ENCODE measurements around the gene MAL. TPM values are rescaled to one million over a fixed set of nuclear protein-coding genes. Genes with fewer than 3 reads are reported as not detected.

The MAL gene
- total RNA-seq, 6 donors from 2014 or later: 3.7 to 13.0 (median 5.0) TPM; not detected in 1

DNA sequence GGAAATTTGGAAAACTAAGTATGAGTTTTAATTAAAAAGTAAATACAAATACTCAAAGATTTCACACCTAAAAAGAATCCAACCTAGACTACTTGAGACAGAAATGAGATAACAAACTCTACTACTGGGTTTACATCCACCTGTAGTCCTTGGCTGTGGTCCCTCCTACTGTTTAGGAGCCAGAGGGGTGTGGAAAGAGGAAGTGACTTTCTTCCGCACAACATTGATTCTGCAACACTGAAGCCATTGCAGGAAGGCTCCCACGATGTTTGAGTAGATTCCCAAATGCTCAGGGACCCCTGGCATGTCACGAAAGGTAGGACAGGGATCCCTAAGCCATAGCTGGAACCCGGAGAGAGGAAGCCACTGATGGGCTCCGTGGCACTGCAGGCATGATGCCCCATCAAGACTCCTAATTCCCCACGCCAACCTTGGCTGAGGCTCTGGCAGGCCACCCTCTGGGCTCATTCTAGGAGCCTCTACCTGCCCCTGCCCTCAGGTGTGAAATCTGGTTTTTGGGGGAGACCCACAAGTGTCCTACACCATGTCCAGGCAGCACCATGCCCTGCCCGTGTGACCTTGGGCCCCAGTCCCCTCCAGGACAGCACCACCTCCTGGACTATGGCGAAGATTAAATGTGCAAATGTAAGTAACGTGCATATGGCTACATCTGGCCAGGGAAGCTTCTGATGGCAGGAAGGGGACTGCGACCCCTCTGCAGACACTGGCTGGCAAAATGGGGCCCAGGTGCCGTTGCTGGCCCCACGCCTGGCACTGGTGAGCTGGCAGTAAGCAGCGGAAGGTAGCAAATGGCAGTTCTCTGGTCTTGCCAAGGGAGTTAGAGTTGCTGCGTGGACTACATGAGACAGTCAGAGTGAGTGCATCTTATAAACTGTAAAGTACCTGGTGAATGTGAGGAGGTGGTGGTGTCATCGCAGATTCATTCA, 38.2 kb upstream of the MAL start:
- H3K4me3 ChIP-seq: no peak overlapping the region
- no peaks in the 10 kb centered on the region for H3K27me3 ChIP-seq
- ATAC-seq (ENCODE audit: low FRiP score in 2 of 2) (no peak), DNase-seq (peak in 1 of 2 donors; percentile 31)
- H3K36me3 ChIP-seq: no peaks in the 10 kb centered on the region
- H3K4me1 ChIP-seq: no peaks in the 10 kb centered on the region
- 86 to 88% methylated on average over 10 to 15 of the region's 15 CpGs for WGBS, 2 donors
- H3K27ac ChIP-seq: no peak overlapping the region
- TF ChIP-seq, protein P1, sequence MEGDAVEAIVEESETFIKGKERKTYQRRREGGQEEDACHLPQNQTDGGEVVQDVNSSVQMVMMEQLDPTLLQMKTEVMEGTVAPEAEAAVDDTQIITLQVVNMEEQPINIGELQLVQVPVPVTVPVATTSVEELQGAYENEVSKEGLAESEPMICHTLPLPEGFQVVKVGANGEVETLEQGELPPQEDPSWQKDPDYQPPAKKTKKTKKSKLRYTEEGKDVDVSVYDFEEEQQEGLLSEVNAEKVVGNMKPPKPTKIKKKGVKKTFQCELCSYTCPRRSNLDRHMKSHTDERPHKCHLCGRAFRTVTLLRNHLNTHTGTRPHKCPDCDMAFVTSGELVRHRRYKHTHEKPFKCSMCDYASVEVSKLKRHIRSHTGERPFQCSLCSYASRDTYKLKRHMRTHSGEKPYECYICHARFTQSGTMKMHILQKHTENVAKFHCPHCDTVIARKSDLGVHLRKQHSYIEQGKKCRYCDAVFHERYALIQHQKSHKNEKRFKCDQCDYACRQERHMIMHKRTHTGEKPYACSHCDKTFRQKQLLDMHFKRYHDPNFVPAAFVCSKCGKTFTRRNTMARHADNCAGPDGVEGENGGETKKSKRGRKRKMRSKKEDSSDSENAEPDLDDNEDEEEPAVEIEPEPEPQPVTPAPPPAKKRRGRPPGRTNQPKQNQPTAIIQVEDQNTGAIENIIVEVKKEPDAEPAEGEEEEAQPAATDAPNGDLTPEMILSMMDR (IDR thresholded peaks at IDR 0.05): no peak
- TF ChIP-seq POLR2AphosphoS5 (IDR thresholded peaks at IDR 0.05) (no peak), EP300 (IDR thresholded peaks at IDR 0.05) (no peak), POLR2A (IDR thresholded peaks at IDR 0.05) (no peak)
- H3K9me3 ChIP-seq: no peaks in the 10 kb centered on the region

DNA sequence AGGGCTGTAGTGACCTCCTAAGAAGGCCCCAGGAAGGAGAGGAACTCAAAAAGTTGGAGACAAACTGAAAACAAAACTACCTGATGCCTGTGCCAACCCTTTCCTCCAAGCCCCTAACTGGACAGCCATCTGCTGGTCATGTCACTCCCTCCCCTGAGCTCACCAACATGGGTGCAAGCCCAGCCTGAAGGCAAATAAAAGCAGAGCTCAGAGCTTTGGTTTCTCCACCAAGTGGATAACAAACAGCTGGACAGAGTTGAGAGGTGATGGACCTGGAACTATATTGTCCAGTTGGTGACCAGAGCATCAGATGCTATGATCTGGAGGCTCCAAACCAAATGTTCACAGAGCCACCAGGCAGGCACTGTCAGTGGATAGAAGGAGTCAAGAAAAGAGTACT, 34.6 kb upstream of the MAL start:
- H3K27me3 ChIP-seq: no peaks in the 10 kb centered on the region
- no peaks in the 10 kb centered on the region for H3K36me3 ChIP-seq
- TF ChIP-seq POLR2AphosphoS5 (IDR thresholded peaks at IDR 0.05) (no peak), EP300 (IDR thresholded peaks at IDR 0.05) (no peak), POLR2A (IDR thresholded peaks at IDR 0.05) (no peak)
- TF ChIP-seq, protein P1 (IDR thresholded peaks at IDR 0.05): no peak
- no peaks in the 10 kb centered on the region for H3K4me1 ChIP-seq
- H3K27ac ChIP-seq: no peak overlapping the region
- no peak for ATAC-seq (ENCODE audit: low FRiP score in 2 of 2)
- no peaks in the 10 kb centered on the region for H3K9me3 ChIP-seq
- no peak overlapping the region for H3K4me3 ChIP-seq
- no peak for DNase-seq

DNA sequence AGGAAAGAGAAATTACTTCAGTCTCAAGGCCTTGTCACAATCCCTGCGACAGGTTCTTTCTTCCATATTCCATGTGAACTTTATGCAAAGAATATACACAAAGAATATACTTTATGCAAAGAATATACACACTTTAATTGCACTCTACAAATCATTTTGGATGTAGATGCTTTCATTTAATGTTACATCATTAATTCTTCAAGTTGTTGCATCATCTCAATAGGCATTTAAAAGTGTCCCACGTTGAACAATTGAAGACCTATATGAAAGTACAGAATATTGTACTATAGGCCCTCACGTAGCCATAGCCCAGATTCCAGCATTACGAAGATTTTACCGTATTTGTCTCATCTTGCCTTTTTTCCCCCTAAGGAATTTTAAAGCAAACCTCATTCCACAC, 33.1 kb upstream of the MAL start:
- WGBS, 2 donors: 84 to 85% methylated on average over 5 of the region's 5 CpGs
- DNase-seq (no peak), ATAC-seq (ENCODE audit: low FRiP score in 2 of 2) (no peak)
- H3K27ac ChIP-seq: no peak overlapping the region
- TF ChIP-seq, protein P1 (IDR thresholded peaks at IDR 0.05): no peak
- no peak for TF ChIP-seq POLR2AphosphoS5 (IDR thresholded peaks at IDR 0.05)
- TF ChIP-seq POLR2A (IDR thresholded peaks at IDR 0.05): no peak
- TF ChIP-seq EP300 (IDR thresholded peaks at IDR 0.05): no peak
- H3K27me3 ChIP-seq: no peaks in the 10 kb centered on the region
- H3K4me3 ChIP-seq: no peak overlapping the region
- H3K4me1 ChIP-seq: no peaks in the 10 kb centered on the region
- H3K36me3 ChIP-seq: no peaks in the 10 kb centered on the region
- no peaks in the 10 kb centered on the region for H3K9me3 ChIP-seq

DNA sequence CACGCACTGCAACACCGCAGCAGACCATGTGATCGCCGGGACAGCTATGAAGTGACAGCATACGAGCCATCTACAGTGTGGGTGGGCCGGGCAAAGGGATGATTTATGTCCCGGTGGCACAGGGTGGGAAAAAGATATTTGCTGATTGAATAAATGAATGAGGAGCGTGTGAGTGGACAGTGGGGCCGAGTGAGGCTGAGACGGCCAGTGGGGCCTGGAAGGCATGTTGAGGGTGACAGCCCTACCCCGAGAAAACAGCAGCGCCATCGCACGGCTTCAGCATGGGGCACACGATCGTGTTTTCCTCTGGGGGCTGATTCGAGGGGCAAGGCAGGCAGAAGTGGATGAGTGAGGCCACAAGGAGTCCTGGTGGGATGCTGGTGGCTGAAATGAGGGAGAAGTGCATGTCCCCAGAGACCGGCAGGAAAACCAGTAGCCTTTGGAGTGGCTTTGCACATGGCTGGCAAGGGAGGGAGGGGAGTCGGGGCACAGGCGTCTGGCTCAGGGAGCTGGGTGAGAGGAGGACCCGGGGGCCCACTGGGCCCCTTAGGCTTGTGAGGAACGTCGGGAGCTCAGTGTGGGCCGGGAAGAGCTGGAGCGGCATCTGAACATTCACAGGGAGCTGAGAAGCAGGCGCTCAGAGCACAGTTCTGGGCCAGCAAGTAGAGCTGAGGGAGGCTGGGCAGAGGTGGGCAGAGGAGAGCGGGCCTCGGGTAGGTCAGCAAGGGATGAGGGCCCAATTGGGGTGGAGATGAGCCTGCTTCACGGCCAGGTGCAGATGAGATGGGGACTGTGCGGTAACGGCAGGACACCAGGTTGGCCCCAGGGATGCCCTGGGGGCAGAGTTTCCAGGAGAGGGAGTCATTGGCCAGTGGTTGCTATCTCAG, 32.1 kb upstream of the MAL start:
- ATAC-seq (ENCODE audit: low FRiP score in 2 of 2) (peak in 1 of 2 donors; percentile 7), DNase-seq (no peak)
- Histone ChIP-seq H3K36me3 (no peaks in the 10 kb centered on the region), H3K9me3 (no peaks in the 10 kb centered on the region), H3K27me3 (no peaks in the 10 kb centered on the region), H3K27ac (no peak overlapping the region), H3K4me1 (peaks cover 0 to 7% (median 0%) of the 10 kb centered on the region in 4 donors), H3K4me3 (no peak overlapping the region)
- no peak for TF ChIP-seq POLR2AphosphoS5 (IDR thresholded peaks at IDR 0.05)
- TF ChIP-seq POLR2A (IDR thresholded peaks at IDR 0.05): no peak
- TF ChIP-seq, protein P1 (IDR thresholded peaks at IDR 0.05): no peak
- no peak for TF ChIP-seq EP300 (IDR thresholded peaks at IDR 0.05)
- WGBS, 2 donors: 80 to 84% methylated on average over 31 of the region's 31 CpGs

All from upper lobe of left lung (tissue), 6 donors.